ENCODE data around the gene CCDC106.

CCDC106 gene

GRCh38 chr19:55654868-55655647, 7.0 kb downstream of the CCDC106 start, which contains the start of gene U2AF2 (continued):
- TF ChIP-seq, protein P1, sequence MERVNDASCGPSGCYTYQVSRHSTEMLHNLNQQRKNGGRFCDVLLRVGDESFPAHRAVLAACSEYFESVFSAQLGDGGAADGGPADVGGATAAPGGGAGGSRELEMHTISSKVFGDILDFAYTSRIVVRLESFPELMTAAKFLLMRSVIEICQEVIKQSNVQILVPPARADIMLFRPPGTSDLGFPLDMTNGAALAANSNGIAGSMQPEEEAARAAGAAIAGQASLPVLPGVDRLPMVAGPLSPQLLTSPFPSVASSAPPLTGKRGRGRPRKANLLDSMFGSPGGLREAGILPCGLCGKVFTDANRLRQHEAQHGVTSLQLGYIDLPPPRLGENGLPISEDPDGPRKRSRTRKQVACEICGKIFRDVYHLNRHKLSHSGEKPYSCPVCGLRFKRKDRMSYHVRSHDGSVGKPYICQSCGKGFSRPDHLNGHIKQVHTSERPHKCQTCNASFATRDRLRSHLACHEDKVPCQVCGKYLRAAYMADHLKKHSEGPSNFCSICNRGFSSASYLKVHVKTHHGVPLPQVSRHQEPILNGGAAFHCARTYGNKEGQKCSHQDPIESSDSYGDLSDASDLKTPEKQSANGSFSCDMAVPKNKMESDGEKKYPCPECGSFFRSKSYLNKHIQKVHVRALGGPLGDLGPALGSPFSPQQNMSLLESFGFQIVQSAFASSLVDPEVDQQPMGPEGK (tag by site-specific recombination; IDR thresholded peaks at IDR 0.05), result peak; percentile 96
- peak; percentile 72 for TF ChIP-seq ZNF629 (tag by site-specific recombination; IDR thresholded peaks at IDR 0.05)
- peak; percentile 71 for TF ChIP-seq ZSCAN30 (tag by site-specific recombination; IDR thresholded peaks at IDR 0.05)
- TF ChIP-seq ZNF157 (tag by site-specific recombination; IDR thresholded peaks at IDR 0.05), result no peak
- TF ChIP-seq ZNF391 (tag by site-specific recombination; IDR thresholded peaks at IDR 0.05; ENCODE audit: borderline replicate concordance, low read depth), result peak; percentile 80; the same call in 1 of the 2 replicates
- peak; percentile 57; the same call in 1 of the 2 replicates for TF ChIP-seq ZNF76 (tag by site-specific recombination; IDR thresholded peaks at IDR 0.05; ENCODE audit: borderline replicate concordance, low read depth)
- TF ChIP-seq ZNF366 (tag by site-specific recombination; conservative IDR thresholded peaks at IDR 0.05), result 0 out of 2 replicates have a peak, but pooled peaks have one; percentile 23
- TF ChIP-seq ZBTB7A (tag by site-specific recombination; IDR thresholded peaks at IDR 0.05; ENCODE audit: low read depth), result peak; percentile 72; the same call in 1 of the 2 replicates
- TF ChIP-seq ZIC2 (tag by site-specific recombination; IDR thresholded peaks at IDR 0.05), result no peak
- TF ChIP-seq, protein P2, sequence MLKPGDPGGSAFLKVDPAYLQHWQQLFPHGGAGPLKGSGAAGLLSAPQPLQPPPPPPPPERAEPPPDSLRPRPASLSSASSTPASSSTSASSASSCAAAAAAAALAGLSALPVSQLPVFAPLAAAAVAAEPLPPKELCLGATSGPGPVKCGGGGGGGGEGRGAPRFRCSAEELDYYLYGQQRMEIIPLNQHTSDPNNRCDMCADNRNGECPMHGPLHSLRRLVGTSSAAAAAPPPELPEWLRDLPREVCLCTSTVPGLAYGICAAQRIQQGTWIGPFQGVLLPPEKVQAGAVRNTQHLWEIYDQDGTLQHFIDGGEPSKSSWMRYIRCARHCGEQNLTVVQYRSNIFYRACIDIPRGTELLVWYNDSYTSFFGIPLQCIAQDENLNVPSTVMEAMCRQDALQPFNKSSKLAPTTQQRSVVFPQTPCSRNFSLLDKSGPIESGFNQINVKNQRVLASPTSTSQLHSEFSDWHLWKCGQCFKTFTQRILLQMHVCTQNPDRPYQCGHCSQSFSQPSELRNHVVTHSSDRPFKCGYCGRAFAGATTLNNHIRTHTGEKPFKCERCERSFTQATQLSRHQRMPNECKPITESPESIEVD (tag by site-specific recombination; IDR thresholded peaks at IDR 0.05), result no peak
- no peak; the same call in none of the 2 replicates for TF ChIP-seq KLF10 (tag by site-specific recombination; IDR thresholded peaks at IDR 0.05)
- no peak for TF ChIP-seq ZNF544 (tag by site-specific recombination; IDR thresholded peaks at IDR 0.05)
- no peak for TF ChIP-seq SETDB1 (IDR thresholded peaks at IDR 0.05; ENCODE audit: insufficient read length, low read length)
- TF ChIP-seq ZNF521 (tag by site-specific recombination; IDR thresholded peaks at IDR 0.05), result no peak
- no peak for TF ChIP-seq ZNF23 (tag by site-specific recombination; IDR thresholded peaks at IDR 0.05; ENCODE audit: borderline replicate concordance)
- no peak for TF ChIP-seq ZBTB1 (tag by site-specific recombination; IDR thresholded peaks at IDR 0.05)
- TF ChIP-seq ZNF560 (tag by site-specific recombination; IDR thresholded peaks at IDR 0.05; ENCODE audit: borderline replicate concordance), result no peak
- no peak for TF ChIP-seq ZNF394 (tag by site-specific recombination; IDR thresholded peaks at IDR 0.05; ENCODE audit: borderline replicate concordance)
- no peak for TF ChIP-seq ZFP3 (tag by site-specific recombination; IDR thresholded peaks at IDR 0.05; ENCODE audit: low read depth)
- TF ChIP-seq TCF7L2 (IDR thresholded peaks at IDR 0.05; ENCODE audit: borderline replicate concordance, low read depth, low read length), result no peak
- no peak for TF ChIP-seq ZNF266 (tag by site-specific recombination; IDR thresholded peaks at IDR 0.05; ENCODE audit: low read depth)
- no peak for TF ChIP-seq OSR2 (tag by site-specific recombination; IDR thresholded peaks at IDR 0.05)
- 0 out of 2 replicates have a peak, but pooled peaks have one; percentile 28 for TF ChIP-seq ZFP69B (tag by site-specific recombination; IDR thresholded peaks at IDR 0.05)
- no peak for TF ChIP-seq RBAK (tag by site-specific recombination; IDR thresholded peaks at IDR 0.05)
- TF ChIP-seq ZFP37 (tag by site-specific recombination; IDR thresholded peaks at IDR 0.05), result peak; percentile 67; the same call in 1 of the 2 replicates
- no peak for TF ChIP-seq ZNF530 (tag by site-specific recombination; IDR thresholded peaks at IDR 0.05; ENCODE audit: low read depth)
- TF ChIP-seq, protein P3, sequence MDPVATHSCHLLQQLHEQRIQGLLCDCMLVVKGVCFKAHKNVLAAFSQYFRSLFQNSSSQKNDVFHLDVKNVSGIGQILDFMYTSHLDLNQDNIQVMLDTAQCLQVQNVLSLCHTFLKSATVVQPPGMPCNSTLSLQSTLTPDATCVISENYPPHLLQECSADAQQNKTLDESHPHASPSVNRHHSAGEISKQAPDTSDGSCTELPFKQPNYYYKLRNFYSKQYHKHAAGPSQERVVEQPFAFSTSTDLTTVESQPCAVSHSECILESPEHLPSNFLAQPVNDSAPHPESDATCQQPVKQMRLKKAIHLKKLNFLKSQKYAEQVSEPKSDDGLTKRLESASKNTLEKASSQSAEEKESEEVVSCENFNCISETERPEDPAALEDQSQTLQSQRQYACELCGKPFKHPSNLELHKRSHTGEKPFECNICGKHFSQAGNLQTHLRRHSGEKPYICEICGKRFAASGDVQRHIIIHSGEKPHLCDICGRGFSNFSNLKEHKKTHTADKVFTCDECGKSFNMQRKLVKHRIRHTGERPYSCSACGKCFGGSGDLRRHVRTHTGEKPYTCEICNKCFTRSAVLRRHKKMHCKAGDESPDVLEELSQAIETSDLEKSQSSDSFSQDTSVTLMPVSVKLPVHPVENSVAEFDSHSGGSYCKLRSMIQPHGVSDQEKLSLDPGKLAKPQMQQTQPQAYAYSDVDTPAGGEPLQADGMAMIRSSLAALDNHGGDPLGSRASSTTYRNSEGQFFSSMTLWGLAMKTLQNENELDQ (tag by site-specific recombination; IDR thresholded peaks at IDR 0.05; ENCODE audit: low read depth), result no peak
- no peak for TF ChIP-seq ZNF174 (tag by site-specific recombination; IDR thresholded peaks at IDR 0.05)
- TF ChIP-seq, protein P4, sequence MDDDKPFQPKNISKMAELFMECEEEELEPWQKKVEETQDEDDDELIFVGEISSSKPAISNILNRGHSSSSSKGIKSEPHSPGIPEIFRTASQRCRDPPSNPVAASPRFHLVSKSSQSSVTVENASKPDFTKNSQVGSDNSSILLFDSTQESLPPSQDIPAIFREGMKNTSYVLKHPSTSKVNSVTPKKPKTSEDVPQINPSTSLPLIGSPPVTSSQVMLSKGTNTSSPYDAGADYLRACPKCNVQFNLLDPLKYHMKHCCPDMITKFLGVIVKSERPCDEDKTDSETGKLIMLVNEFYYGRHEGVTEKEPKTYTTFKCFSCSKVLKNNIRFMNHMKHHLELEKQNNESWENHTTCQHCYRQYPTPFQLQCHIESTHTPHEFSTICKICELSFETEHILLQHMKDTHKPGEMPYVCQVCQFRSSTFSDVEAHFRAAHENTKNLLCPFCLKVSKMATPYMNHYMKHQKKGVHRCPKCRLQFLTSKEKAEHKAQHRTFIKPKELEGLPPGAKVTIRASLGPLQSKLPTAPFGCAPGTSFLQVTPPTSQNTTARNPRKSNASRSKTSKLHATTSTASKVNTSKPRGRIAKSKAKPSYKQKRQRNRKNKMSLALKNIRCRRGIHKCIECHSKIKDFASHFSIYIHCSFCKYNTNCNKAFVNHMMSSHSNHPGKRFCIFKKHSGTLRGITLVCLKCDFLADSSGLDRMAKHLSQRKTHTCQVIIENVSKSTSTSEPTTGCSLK (tag by site-specific recombination; IDR thresholded peaks at IDR 0.05), result no peak
- 0 out of 2 replicates have a peak, but pooled peaks have one; percentile 23 for TF ChIP-seq ZNF596 (tag by site-specific recombination; IDR thresholded peaks at IDR 0.05)
- no peak for TF ChIP-seq ZNF341 (tag by site-specific recombination; IDR thresholded peaks at IDR 0.05; ENCODE audit: low read depth)
- no peak for TF ChIP-seq SALL2 (tag by site-specific recombination; IDR thresholded peaks at IDR 0.05; ENCODE audit: borderline replicate concordance)
